Gastroesophageal sphincter (tissue), 4 donors: ENCODE results near the gene RPL38. TPM values are rescaled to one million over a fixed set of nuclear protein-coding genes. Genes with fewer than 3 reads are reported as not detected.
A peak's percentile ranks its signal among the peaks of the same experiment; 100 is the strongest.

Source experiments
- ATAC-seq: fragments of 150-250 bp; one replicate; pipeline ENCODE4 v1.9.1; 2016; ENCODE audit warnings: mild to moderate bottlenecking, moderate library complexity
- H3K27ac ChIP-seq, 4 donors: fragments of 200-600 bp; sonication (generic) in 3 of 4; 1 replicate in 3 of 4; 2 replicates in 1 of 4; pipeline ENCODE4 v1.5.1; 2016 to 2019
- H3K27me3 ChIP-seq: fragments of 200-600 bp; sonication (generic); one replicate; pipeline ENCODE4 v1.5.1; 2019
- H3K36me3 ChIP-seq, 2 donors: fragments of 200-600 bp; sonication (generic); one replicate each; pipeline ENCODE4 v1.5.1; 2019; ENCODE audit warnings: control low read depth in 1 of 2
- H3K4me1 ChIP-seq, 3 donors: fragments of 200-600 bp; sonication (generic); 1 replicate in 2 of 3; 2 replicates in 1 of 3; pipeline ENCODE4 v1.5.1; 2016 to 2019; ENCODE audit warnings: control low read depth in 2 of 3
- H3K4me3 ChIP-seq, 2 donors: fragments of 200-600 bp; sonication (generic); one replicate each; pipeline ENCODE4 v1.5.1; 2019; ENCODE audit warnings: mild to moderate bottlenecking in 1 of 2, moderate library complexity in 1 of 2
- H3K9me3 ChIP-seq, 3 donors: fragments of 200-600 bp; sonication (generic); one replicate each; pipeline ENCODE4 v1.5.1; 2017 to 2019; ENCODE audit warnings: control low read depth in 2 of 3
- EP300 ChIP-seq: sonication (generic); formaldehyde crosslinking; IDR thresholded peaks from one replicate; pipeline ENCODE4 v1.6.1; 2017; ENCODE audit warnings: antibody characterized with exemption, mild to moderate bottlenecking
- POLR2A ChIP-seq, 2 donors: fragments of 450-650 bp; IDR thresholded peaks; one replicate each; pipeline ENCODE4 v1.6.1; 2017; ENCODE audit warnings: antibody characterized with exemption in 2 of 2, mild to moderate bottlenecking in 2 of 2, moderate library complexity in 1 of 2
- POLR2AphosphoS5 ChIP-seq: sonication (generic); formaldehyde crosslinking; IDR thresholded peaks from one replicate; pipeline ENCODE4 v1.6.1; 2017; ENCODE audit warnings: antibody characterized with exemption
- WGBS, 2 donors: methylation state at CpG; one replicate each; pipeline ENCODE4 v1.1.5; 2018; ENCODE audit warnings: low coverage in 1 of 2; 5-methylcytosine and 5-hydroxymethylcytosine counted together
- total RNA-seq, 4 donors: library from RNA; depleted of rRNA; stranded (reverse); fragments of >200 nt; gene quantifications; one replicate each; pipeline ENCODE4 v1.1.0, GENCODE V29; 2016
- TF ChIP-seq, protein P1 (sequence below), 4 experiments: fragments of 200-600 bp in 2 of 4; fragments of 450-650 bp in 2 of 4; sonication (generic) in 1 of 4; IDR thresholded peaks; one replicate each; pipeline ENCODE4 v1.5.1; 2017 to 2019; ENCODE audit warnings: antibody characterized with exemption in 4 of 4, mild to moderate bottlenecking in 2 of 4, moderate library complexity in 2 of 4

Gene RPL38
- total RNA-seq, 4 donors from 2014 or later = 407 to 628 (median 526) TPM

DNA sequence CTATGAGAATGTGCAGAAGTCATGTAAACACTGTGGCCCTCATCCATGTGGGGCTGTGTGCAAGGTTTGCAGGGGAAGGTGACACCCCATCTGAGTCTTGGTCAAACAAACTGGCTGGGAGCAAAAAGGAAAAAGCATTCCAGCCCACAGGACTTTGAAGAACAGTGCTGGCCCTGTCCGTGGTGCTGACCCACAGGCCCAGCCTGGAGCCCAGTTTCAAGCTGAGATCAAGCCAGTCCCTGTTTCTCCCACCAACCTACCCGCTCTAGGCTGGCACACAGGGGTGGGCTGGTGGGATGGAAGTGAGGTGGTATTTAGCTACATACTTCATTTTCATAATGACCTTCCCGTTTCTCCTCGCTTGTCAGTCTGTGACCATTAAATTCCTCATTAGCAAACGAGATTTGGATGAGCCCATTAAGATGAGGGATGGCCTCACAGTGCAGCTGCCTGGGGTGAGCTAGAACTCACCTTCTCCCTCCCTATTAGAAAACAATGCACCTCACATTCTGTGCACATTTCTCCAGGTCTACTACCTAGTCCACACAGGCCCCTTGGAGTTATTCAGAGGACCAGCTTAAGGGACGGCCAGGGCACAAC is 12.6 kb upstream of the RPL38 start:
- WGBS, 2 donors = 38 to 66% methylated on average over 3 to 4 of the region's 6 CpGs
- H3K4me3 ChIP-seq = no peak overlapping the region
- TF ChIP-seq POLR2AphosphoS5 = no peak
- no peak for TF ChIP-seq EP300
- no peak for TF ChIP-seq POLR2A (IDR thresholded peaks at IDR 0.05)
- TF ChIP-seq, protein P1, sequence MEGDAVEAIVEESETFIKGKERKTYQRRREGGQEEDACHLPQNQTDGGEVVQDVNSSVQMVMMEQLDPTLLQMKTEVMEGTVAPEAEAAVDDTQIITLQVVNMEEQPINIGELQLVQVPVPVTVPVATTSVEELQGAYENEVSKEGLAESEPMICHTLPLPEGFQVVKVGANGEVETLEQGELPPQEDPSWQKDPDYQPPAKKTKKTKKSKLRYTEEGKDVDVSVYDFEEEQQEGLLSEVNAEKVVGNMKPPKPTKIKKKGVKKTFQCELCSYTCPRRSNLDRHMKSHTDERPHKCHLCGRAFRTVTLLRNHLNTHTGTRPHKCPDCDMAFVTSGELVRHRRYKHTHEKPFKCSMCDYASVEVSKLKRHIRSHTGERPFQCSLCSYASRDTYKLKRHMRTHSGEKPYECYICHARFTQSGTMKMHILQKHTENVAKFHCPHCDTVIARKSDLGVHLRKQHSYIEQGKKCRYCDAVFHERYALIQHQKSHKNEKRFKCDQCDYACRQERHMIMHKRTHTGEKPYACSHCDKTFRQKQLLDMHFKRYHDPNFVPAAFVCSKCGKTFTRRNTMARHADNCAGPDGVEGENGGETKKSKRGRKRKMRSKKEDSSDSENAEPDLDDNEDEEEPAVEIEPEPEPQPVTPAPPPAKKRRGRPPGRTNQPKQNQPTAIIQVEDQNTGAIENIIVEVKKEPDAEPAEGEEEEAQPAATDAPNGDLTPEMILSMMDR (IDR thresholded peaks at IDR 0.05) = no peak
- ATAC-seq = no peak
- H3K27me3 ChIP-seq = peaks cover 67% of the 10 kb centered on the region
- H3K36me3 ChIP-seq = no peaks in the 10 kb centered on the region
- H3K27ac ChIP-seq = no peak overlapping the region
- H3K4me1 ChIP-seq = no peaks in the 10 kb centered on the region
- H3K9me3 ChIP-seq = no peaks in the 10 kb centered on the region

DNA sequence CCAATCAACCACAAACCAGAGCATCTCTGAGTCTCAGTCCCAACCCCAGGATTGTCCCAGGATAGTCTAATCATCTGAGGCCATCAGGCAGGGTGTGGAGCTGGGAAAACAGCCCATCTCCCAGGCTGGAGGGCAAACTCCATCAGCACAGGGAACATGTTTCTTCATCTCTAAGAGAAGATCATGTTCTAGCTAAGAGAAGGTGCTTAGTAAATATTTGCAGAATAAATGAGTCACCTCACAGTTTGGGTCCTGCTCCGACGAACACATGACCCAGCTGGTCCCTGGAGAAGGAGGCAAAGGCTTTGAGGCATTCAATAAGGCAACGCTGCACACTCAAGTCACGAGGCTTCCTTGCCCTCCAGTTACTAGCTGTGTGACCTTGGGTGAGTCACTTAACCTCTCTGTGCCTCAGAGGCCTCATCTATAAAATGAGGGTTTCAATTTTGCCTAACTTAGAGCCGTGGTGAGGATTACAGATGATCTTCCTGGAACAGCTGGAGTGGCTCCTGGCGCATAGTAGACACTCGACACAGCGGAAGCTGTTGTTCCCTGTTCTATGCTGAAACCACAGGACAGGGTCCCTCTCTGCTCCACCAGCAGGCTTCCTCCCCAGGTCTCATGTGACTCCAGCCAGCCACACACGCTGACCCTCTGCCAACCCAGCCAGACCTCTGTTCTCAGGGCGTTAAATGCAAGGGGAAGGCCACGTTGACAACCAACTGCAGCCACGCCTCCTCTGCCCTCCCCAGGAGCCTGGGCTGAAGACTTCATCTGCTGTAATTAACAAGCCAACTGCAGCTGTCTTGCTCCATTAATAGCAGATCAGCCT is 10.3 kb upstream of the RPL38 start:
- peak; percentile 77 for ATAC-seq
- 20 to 69% methylated on average over 2 to 4 of the region's 12 CpGs for WGBS, 2 donors
- Histone ChIP-seq H3K27ac (peak overlapping the region in 1 of 4 donors; percentile 17), H3K27me3 (peaks cover 66% of the 10 kb centered on the region), H3K4me3 (no peak overlapping the region), H3K36me3 (no peaks in the 10 kb centered on the region), H3K9me3 (no peaks in the 10 kb centered on the region), H3K4me1 (no peaks in the 10 kb centered on the region)
- TF ChIP-seq POLR2AphosphoS5 (no peak), POLR2A (IDR thresholded peaks at IDR 0.05) (no peak), EP300 (no peak)
- TF ChIP-seq, protein P1 (IDR thresholded peaks at IDR 0.05) = no peak

DNA sequence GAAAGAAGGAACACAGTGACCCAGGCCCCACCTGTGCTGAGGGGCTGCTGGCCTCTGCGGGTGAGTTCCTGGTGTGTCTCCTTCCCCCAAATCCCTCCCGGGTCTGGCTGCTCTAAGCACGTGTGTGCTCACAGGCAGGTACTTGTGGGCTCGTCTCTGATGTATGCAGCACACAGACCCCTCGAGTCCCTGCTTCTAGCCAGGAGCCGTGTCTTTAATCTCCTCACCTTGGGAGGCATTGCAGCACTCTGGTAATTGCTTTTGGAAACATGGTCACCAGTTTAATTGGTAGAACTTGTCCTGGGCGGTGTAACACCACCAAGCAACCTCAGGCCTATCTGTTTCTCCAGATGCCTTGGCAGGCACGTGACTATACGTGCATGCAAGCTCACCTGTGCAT is 8.8 kb upstream of the RPL38 start:
- Histone ChIP-seq H3K27me3 (peaks cover 67% of the 10 kb centered on the region), H3K27ac (no peak overlapping the region), H3K36me3 (no peaks in the 10 kb centered on the region), H3K4me3 (no peak overlapping the region), H3K9me3 (no peaks in the 10 kb centered on the region), H3K4me1 (peaks cover 0 to 5% (median 0%) of the 10 kb centered on the region in 3 donors)
- WGBS, 2 donors = 82% methylated on average over 6 of the region's 9 CpGs; no CpG with 5 or more reads in 1 of the 2 donors
- no peak for ATAC-seq
- no peak for TF ChIP-seq POLR2A (IDR thresholded peaks at IDR 0.05)
- no peak for TF ChIP-seq EP300
- TF ChIP-seq, protein P1 (IDR thresholded peaks at IDR 0.05) = no peak
- TF ChIP-seq POLR2AphosphoS5 = no peak

GRCh38 chr17:74196541-74197317 is 6.7 kb upstream of the RPL38 start:
- H3K9me3 ChIP-seq = no peaks in the 10 kb centered on the region
- ATAC-seq = no peak
- TF ChIP-seq POLR2AphosphoS5 (no peak), POLR2A (IDR thresholded peaks at IDR 0.05) (no peak), EP300 (no peak)
- TF ChIP-seq, protein P1 (IDR thresholded peaks at IDR 0.05) = no peak
- WGBS, 2 donors = 30 to 41% methylated on average over 4 to 15 of the region's 30 CpGs
- no peak overlapping the region for H3K27ac ChIP-seq
- peaks cover 0 to 7% (median 0%) of the 10 kb centered on the region in 3 donors for H3K4me1 ChIP-seq
- H3K4me3 ChIP-seq = no peak overlapping the region
- H3K27me3 ChIP-seq = peaks cover 88% of the 10 kb centered on the region
- H3K36me3 ChIP-seq = no peaks in the 10 kb centered on the region
